H1 (cell line): ENCODE measurements around the gene STOML2. TPM values are rescaled to one million over a fixed set of nuclear protein-coding genes. Genes with fewer than 3 reads are reported as not detected.
A peak's percentile ranks its signal among the peaks of the same experiment; 100 is the strongest.

Experiments
- BRCA1 ChIP-seq: IDR thresholded peaks from 2 replicates; pipeline ENCODE4 v1.6.1; 2012; ENCODE audit warnings: low read depth, low read length, improper control_type of control experiment
- EGR1 ChIP-seq: IDR thresholded peaks from 2 replicates; pipeline ENCODE4 v1.6.1; 2011; ENCODE audit warnings: low read depth, low read length, borderline replicate concordance
- EP300 ChIP-seq, 2 experiments: IDR thresholded peaks; 1 replicate in 1 of 2; 2 replicates in 1 of 2; pipeline ENCODE4 v1.6.1; 2011 to 2012; ENCODE audit warnings: low read depth in 2 of 2, low read length in 2 of 2, mild to moderate bottlenecking in 2 of 2, borderline replicate concordance in 1 of 2, inconsistent platforms in 1 of 2, moderate library complexity in 1 of 2
- TBP ChIP-seq: IDR thresholded peaks from 2 replicates; pipeline ENCODE4 v1.6.1; 2011; ENCODE audit warnings: low read depth, low read length, improper control_type of control experiment
- polyA plus RNA-seq, 7 experiments: library from polyadenylated mRNA; depleted of rRNA in 3 of 7; stranded (reverse) in 5 of 7; unstranded in 2 of 7; fragments of >200 nt in 5 of 7; fragments of 200-250 nt in 2 of 7; gene quantifications; 1 replicate in 5 of 7; 2 replicates in 1 of 7; 4 replicates in 1 of 7; pipeline versions ENCODE4 v1.2.1 to v1.2.3, GENCODE V29; 2011 to 2013; ENCODE audit warnings: missing spikeins in 2 of 7, mixed read lengths in 2 of 7
- total RNA-seq: library from RNA; stranded (reverse); fragmentation: NEBNext Ultra II Directional; extraction: Animal tissue kit (Norgen Biotek cat#: 25700); gene quantifications from 2 replicates; pipeline ENCODE4 v1.2.1, GENCODE V29; 2021
- TF ChIP-seq, protein P1 (sequence below): IDR thresholded peaks from 2 replicates; pipeline ENCODE4 v1.6.1; 2011; ENCODE audit warnings: low read length, improper control_type of control experiment
- TF ChIP-seq, protein P2 (sequence below): fragments of 300-600 bp; sonication (generic); IDR thresholded peaks from 2 replicates; pipeline ENCODE4 v1.7.1; 2012; ENCODE audit warnings: low read length, moderate library complexity, mild to moderate bottlenecking, inconsistent platforms; ENCODE audit not compliant: insufficient replicate concordance

The STOML2 gene
- total and polyA plus RNA-seq, 2 of the 8 experiments (the other 6 are each of a cell fraction or from before 2014, with no cell fraction given): 203 to 256 TPM

DNA sequence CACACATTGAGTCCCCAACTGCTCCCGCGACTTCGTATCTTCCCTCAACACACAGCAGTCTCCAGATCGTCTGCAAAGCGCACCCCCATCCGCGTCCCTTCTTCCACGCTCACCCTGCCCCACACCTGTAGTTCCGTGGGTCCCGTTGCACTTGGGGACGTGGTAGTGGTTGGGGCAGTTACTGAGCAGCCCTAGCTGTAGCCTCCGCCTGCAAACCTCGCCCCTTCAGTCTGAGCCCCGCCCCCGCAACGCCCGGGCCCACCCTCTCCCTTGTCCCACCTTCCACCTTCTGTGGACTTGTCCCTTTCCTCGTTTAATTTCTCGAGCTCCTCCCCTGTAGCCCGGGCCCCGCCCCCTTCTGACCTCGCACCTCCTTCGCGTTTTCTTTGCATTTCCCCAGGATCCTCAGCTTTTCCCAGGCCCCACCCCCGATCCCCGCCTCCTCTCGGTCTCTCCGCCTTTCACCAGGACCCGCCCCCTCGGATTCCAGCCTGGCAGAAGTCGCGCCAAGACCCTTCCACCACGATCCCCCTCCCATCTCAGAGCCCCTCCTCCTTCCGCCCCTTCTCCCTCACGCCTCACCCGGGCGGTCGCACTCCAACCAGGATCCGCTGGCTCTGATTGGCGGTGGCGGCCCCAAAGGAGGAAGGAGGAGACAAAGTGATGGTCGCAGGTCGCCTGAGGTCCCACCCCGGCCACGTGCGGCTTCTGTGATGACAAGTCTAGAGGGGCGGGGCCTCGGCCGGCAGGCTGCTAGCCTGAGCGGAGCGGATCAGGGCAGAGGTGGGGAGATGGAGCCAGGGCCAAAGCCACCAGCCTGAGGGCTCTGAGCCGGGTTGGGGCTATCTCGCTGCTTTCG lies 13.0 kb upstream of the STOML2 start, which contains the start of gene ATOSB (continued):
- TF ChIP-seq, protein P1, sequence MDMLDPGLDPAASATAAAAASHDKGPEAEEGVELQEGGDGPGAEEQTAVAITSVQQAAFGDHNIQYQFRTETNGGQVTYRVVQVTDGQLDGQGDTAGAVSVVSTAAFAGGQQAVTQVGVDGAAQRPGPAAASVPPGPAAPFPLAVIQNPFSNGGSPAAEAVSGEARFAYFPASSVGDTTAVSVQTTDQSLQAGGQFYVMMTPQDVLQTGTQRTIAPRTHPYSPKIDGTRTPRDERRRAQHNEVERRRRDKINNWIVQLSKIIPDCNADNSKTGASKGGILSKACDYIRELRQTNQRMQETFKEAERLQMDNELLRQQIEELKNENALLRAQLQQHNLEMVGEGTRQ: peak; percentile 70
- TF ChIP-seq EGR1: peak; percentile 48; the same call in 1 of the 2 replicates
- TF ChIP-seq, protein P2, sequence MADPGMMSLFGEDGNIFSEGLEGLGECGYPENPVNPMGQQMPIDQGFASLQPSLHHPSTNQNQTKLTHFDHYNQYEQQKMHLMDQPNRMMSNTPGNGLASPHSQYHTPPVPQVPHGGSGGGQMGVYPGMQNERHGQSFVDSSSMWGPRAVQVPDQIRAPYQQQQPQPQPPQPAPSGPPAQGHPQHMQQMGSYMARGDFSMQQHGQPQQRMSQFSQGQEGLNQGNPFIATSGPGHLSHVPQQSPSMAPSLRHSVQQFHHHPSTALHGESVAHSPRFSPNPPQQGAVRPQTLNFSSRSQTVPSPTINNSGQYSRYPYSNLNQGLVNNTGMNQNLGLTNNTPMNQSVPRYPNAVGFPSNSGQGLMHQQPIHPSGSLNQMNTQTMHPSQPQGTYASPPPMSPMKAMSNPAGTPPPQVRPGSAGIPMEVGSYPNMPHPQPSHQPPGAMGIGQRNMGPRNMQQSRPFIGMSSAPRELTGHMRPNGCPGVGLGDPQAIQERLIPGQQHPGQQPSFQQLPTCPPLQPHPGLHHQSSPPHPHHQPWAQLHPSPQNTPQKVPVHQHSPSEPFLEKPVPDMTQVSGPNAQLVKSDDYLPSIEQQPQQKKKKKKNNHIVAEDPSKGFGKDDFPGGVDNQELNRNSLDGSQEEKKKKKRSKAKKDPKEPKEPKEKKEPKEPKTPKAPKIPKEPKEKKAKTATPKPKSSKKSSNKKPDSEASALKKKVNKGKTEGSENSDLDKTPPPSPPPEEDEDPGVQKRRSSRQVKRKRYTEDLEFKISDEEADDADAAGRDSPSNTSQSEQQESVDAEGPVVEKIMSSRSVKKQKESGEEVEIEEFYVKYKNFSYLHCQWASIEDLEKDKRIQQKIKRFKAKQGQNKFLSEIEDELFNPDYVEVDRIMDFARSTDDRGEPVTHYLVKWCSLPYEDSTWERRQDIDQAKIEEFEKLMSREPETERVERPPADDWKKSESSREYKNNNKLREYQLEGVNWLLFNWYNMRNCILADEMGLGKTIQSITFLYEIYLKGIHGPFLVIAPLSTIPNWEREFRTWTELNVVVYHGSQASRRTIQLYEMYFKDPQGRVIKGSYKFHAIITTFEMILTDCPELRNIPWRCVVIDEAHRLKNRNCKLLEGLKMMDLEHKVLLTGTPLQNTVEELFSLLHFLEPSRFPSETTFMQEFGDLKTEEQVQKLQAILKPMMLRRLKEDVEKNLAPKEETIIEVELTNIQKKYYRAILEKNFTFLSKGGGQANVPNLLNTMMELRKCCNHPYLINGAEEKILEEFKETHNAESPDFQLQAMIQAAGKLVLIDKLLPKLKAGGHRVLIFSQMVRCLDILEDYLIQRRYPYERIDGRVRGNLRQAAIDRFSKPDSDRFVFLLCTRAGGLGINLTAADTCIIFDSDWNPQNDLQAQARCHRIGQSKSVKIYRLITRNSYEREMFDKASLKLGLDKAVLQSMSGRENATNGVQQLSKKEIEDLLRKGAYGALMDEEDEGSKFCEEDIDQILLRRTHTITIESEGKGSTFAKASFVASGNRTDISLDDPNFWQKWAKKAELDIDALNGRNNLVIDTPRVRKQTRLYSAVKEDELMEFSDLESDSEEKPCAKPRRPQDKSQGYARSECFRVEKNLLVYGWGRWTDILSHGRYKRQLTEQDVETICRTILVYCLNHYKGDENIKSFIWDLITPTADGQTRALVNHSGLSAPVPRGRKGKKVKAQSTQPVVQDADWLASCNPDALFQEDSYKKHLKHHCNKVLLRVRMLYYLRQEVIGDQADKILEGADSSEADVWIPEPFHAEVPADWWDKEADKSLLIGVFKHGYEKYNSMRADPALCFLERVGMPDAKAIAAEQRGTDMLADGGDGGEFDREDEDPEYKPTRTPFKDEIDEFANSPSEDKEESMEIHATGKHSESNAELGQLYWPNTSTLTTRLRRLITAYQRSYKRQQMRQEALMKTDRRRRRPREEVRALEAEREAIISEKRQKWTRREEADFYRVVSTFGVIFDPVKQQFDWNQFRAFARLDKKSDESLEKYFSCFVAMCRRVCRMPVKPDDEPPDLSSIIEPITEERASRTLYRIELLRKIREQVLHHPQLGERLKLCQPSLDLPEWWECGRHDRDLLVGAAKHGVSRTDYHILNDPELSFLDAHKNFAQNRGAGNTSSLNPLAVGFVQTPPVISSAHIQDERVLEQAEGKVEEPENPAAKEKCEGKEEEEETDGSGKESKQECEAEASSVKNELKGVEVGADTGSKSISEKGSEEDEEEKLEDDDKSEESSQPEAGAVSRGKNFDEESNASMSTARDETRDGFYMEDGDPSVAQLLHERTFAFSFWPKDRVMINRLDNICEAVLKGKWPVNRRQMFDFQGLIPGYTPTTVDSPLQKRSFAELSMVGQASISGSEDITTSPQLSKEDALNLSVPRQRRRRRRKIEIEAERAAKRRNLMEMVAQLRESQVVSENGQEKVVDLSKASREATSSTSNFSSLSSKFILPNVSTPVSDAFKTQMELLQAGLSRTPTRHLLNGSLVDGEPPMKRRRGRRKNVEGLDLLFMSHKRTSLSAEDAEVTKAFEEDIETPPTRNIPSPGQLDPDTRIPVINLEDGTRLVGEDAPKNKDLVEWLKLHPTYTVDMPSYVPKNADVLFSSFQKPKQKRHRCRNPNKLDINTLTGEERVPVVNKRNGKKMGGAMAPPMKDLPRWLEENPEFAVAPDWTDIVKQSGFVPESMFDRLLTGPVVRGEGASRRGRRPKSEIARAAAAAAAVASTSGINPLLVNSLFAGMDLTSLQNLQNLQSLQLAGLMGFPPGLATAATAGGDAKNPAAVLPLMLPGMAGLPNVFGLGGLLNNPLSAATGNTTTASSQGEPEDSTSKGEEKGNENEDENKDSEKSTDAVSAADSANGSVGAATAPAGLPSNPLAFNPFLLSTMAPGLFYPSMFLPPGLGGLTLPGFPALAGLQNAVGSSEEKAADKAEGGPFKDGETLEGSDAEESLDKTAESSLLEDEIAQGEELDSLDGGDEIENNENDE: no peak
- peak; percentile 35; the same call in 1 of the 2 replicates for TF ChIP-seq TBP
- TF ChIP-seq EP300 (IDR thresholded peaks at IDR 0.05; ENCODE audit: borderline replicate concordance in 1 of 2, low read depth in 2 of 2, low read length in 2 of 2): 0 out of 3 replicates have a peak, but pooled peaks of 1 of the 2 experiments have one; percentile 12
- TF ChIP-seq BRCA1: no peak
- TF ChIP-seq, all 59 proteins: peak for 13
